Activated T-helper 2 cell treated with anti-CD3 and anti-CD28 coated beads, Interferon-gamma antibody, Interleukin-2, Interleukin-4, amounts not matched to agents 10 μg/mL and 5 μg/mL and 100 μg/mL, durations not matched to agents 14 hours and 24 hours and 36 hours (primary cell): ENCODE measurements around the gene TEX22. TPM values are rescaled to one million over a fixed set of nuclear protein-coding genes. Genes with fewer than 3 reads are reported as not detected.
"Not testable (repeated sequence)": the region's sequence is repeated elsewhere in the genome, so short reads cannot be mapped to it uniquely, and the experiment has no call there.

ENCODE experiments used
- DNase-seq: peaks from one replicate; pipeline ENCODE4 v3.0.0; 2021; ENCODE audit warnings: low spot score
- H3K27ac Mint-ChIP-seq: one replicate; pipeline ENCODE4 v1.8.0; 2021; ENCODE audit warnings: mixed read lengths
- H3K27me3 Mint-ChIP-seq: one replicate; pipeline ENCODE4 v1.8.0; 2021; ENCODE audit warnings: low read depth, mixed read lengths
- H3K36me3 Mint-ChIP-seq: one replicate; pipeline ENCODE4 v1.8.0; 2021; ENCODE audit warnings: low read depth, mixed read lengths
- H3K4me1 Mint-ChIP-seq: one replicate; pipeline ENCODE4 v1.8.0; 2021; ENCODE audit warnings: low read depth, mixed read lengths
- H3K4me3 Mint-ChIP-seq: one replicate; pipeline ENCODE4 v1.8.0; 2021; ENCODE audit warnings: low read depth, mild to moderate bottlenecking, moderate library complexity, mixed read lengths
- H3K9me3 Mint-ChIP-seq: one replicate; pipeline ENCODE4 v1.8.0; 2021; ENCODE audit warnings: mixed read lengths
- intact Hi-C: fragments of 100-400 bp; cut with micrococcal nuclease; formaldehyde crosslinking; loops from one replicate; pipeline ENCODE4 v1.15.1; 2023
- total RNA-seq: library from RNA; stranded (reverse); gene quantifications from 2 replicates; pipeline ENCODE4 v1.2.3, GENCODE V29; 2022

The TEX22 gene
- total RNA-seq, 1 donor from 2014 or later: 5.0 TPM

GRCh38 chr14:105357626-105358025 lies 40.7 kb upstream of the TEX22 start:
- Mint-ChIP-seq H3K36me3 (no peaks in the 10 kb centered on the region), H3K4me1 (no peaks in the 10 kb centered on the region), H3K27me3 (no peaks in the 10 kb centered on the region), H3K4me3 (no peak overlapping the region), H3K9me3 (no peaks in the 10 kb centered on the region), H3K27ac (no peak overlapping the region)
- intact Hi-C loops: no loop called here
- no peak for DNase-seq

GRCh38 chr14:105358140-105358846 lies 40.0 kb upstream of the TEX22 start:
- H3K36me3 Mint-ChIP-seq: no peaks in the 10 kb centered on the region
- H3K4me1 Mint-ChIP-seq: no peaks in the 10 kb centered on the region
- H3K9me3 Mint-ChIP-seq: no peaks in the 10 kb centered on the region
- DNase-seq: no peak
- intact Hi-C loops: no loop called here
- H3K27me3 Mint-ChIP-seq: no peaks in the 10 kb centered on the region
- H3K4me3 Mint-ChIP-seq: no peak overlapping the region
- no peak overlapping the region for H3K27ac Mint-ChIP-seq

GRCh38 chr14:105358943-105359342 lies 39.4 kb upstream of the TEX22 start:
- DNase-seq: no peak
- peaks cover 5% of the 10 kb centered on the region for H3K27me3 Mint-ChIP-seq
- H3K9me3 Mint-ChIP-seq: no peaks in the 10 kb centered on the region
- H3K36me3 Mint-ChIP-seq: no peaks in the 10 kb centered on the region
- intact Hi-C loops: no loop called here
- H3K27ac Mint-ChIP-seq: no peak overlapping the region
- H3K4me1 Mint-ChIP-seq: no peaks in the 10 kb centered on the region
- no peak overlapping the region for H3K4me3 Mint-ChIP-seq

GRCh38 chr14:105361412-105361811 lies 36.9 kb upstream of the TEX22 start:
- H3K27me3 Mint-ChIP-seq, H3K4me1 Mint-ChIP-seq, intact Hi-C loops, H3K27ac Mint-ChIP-seq, DNase-seq, H3K4me3 Mint-ChIP-seq, H3K36me3 Mint-ChIP-seq, H3K9me3 Mint-ChIP-seq: not testable (repeated sequence)

GRCh38 chr14:105363847-105364708 lies 34.3 kb upstream of the TEX22 start:
- Mint-ChIP-seq H3K27ac (no peak overlapping the region), H3K36me3 (no peaks in the 10 kb centered on the region), H3K9me3 (no peaks in the 10 kb centered on the region), H3K4me3 (no peak overlapping the region), H3K27me3 (peaks cover 6% of the 10 kb centered on the region), H3K4me1 (no peaks in the 10 kb centered on the region)
- DNase-seq: no peak
- intact Hi-C loops: no loop called here

- Mint-ChIP-seq H3K27ac (no peak overlapping the region), H3K4me3 (no peak overlapping the region), H3K27me3 (peaks cover 6% of the 10 kb centered on the region), H3K36me3 (no peaks in the 10 kb centered on the region), H3K4me1 (no peaks in the 10 kb centered on the region), H3K9me3 (no peaks in the 10 kb centered on the region)
- DNase-seq: no peak
- intact Hi-C loops: no loop called here
Measured at GRCh38 chr14:105365101-105365500, 33.2 kb upstream of the TEX22 start.

GRCh38 chr14:105365681-105366080 lies 32.7 kb upstream of the TEX22 start:
- H3K4me1 Mint-ChIP-seq: no peaks in the 10 kb centered on the region
- H3K27me3 Mint-ChIP-seq: peaks cover 6% of the 10 kb centered on the region
- no peak for DNase-seq
- intact Hi-C loops: no loop called here
- no peak overlapping the region for H3K27ac Mint-ChIP-seq
- no peak overlapping the region for H3K4me3 Mint-ChIP-seq
- no peaks in the 10 kb centered on the region for H3K9me3 Mint-ChIP-seq
- no peaks in the 10 kb centered on the region for H3K36me3 Mint-ChIP-seq

GRCh38 chr14:105366386-105367074 lies 31.8 kb upstream of the TEX22 start:
- intact Hi-C loops: no loop called here
- Mint-ChIP-seq H3K27ac (no peak overlapping the region), H3K9me3 (no peaks in the 10 kb centered on the region), H3K4me1 (peaks cover 1% of the 10 kb centered on the region), H3K36me3 (no peaks in the 10 kb centered on the region), H3K4me3 (no peak overlapping the region), H3K27me3 (peaks cover 6% of the 10 kb centered on the region)
- DNase-seq: no peak

GRCh38 chr14:105367116-105368031 lies 31.0 kb upstream of the TEX22 start:
- intact Hi-C loops: no loop called here

GRCh38 chr14:105368032-105368417 lies 30.3 kb upstream of the TEX22 start:
- Mint-ChIP-seq H3K36me3 (no peaks in the 10 kb centered on the region), H3K27me3 (peaks cover 6% of the 10 kb centered on the region), H3K4me3 (no peak overlapping the region), H3K27ac (no peak overlapping the region), H3K9me3 (no peaks in the 10 kb centered on the region), H3K4me1 (peaks cover 1% of the 10 kb centered on the region)
- no peak for DNase-seq
- intact Hi-C loops: no loop called here

More at GRCh38 chr14:105367116-105368031, 31.0 kb upstream of the TEX22 start:
- Mint-ChIP-seq H3K4me3 (no peak overlapping the region), H3K9me3 (no peaks in the 10 kb centered on the region), H3K4me1 (peaks cover 1% of the 10 kb centered on the region), H3K27ac (no peak overlapping the region), H3K27me3 (peaks cover 6% of the 10 kb centered on the region), H3K36me3 (no peaks in the 10 kb centered on the region)
- DNase-seq: no peak

- Mint-ChIP-seq H3K27ac (no peak overlapping the region), H3K27me3 (peaks cover 6% of the 10 kb centered on the region), H3K4me1 (peaks cover 1% of the 10 kb centered on the region), H3K9me3 (no peaks in the 10 kb centered on the region), H3K36me3 (no peaks in the 10 kb centered on the region), H3K4me3 (no peak overlapping the region)
- DNase-seq: no peak
- intact Hi-C loops: no loop called here
Measured at GRCh38 chr14:105368426-105368825, 29.9 kb upstream of the TEX22 start.

- Mint-ChIP-seq H3K27me3 (no peaks in the 10 kb centered on the region), H3K4me1 (peaks cover 1% of the 10 kb centered on the region), H3K27ac (no peak overlapping the region), H3K9me3 (no peaks in the 10 kb centered on the region), H3K4me3 (no peak overlapping the region), H3K36me3 (no peaks in the 10 kb centered on the region)
- no peak for DNase-seq
- intact Hi-C loops: no loop called here
Measured at GRCh38 chr14:105368910-105369652, 29.3 kb upstream of the TEX22 start.
